ENCODE measurements around the gene DLG5.

DLG5 gene

DNA sequence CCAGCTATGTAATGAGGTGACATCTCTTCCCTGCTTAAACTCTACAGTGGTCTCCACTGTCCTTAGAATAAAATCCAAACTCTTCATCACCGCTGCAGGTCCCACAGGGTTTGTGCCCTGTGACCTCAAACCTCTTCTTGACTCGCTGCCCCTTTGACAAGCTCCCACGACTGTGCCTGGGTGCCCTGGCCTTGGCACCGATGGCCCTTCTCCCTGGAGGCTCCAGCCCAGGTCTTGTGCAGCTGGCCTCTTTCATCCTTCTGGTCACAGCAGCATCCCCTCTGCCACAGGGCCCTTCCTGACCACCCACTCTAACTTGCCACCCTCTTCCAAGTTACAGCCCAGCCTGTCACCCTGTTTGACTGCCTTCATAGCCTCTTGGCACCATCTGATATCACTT, 108.2 kb downstream of the DLG5 start:
- FAIRE-seq = no peak

DNA sequence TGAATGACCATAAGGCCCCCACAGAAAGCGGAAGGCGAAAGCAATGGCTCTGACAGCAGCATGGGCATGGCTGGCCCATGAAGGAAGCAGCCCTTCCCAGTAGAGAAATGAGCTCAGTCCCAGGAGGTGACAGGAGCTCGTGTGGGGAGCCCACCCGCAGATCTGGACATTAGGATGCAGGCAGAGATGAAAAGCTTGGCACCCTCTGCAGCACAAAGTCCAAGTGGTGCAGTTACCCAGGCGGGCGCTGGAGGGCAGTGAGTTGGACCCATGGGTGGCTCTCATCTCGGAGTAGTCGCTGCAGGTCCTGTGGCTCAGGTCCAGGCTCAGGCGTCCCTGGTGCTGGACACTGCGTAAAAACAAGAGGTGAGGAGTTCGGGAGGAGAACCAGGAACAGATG, 109.0 kb downstream of the DLG5 start:
- no peak for FAIRE-seq

DNA sequence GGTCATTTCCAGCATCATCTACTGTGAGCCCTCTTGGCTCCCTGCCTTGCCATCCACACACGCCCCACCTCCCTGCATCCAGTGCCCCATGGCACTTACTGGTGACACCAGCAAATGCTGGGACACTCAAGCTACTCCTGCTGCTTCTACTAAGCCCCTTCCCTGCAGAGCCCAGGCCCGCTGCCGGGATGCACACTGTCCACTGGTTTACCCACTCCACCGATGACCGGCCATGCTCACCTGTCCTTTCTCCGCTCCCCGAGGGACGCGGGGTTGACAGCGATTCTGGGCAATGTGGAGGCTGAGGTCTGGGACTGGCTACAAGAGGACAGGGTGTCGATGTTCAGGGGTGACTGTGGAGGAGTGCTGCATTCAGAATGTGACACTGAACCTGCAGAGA, 110.2 kb downstream of the DLG5 start:
- no peak for FAIRE-seq

DNA sequence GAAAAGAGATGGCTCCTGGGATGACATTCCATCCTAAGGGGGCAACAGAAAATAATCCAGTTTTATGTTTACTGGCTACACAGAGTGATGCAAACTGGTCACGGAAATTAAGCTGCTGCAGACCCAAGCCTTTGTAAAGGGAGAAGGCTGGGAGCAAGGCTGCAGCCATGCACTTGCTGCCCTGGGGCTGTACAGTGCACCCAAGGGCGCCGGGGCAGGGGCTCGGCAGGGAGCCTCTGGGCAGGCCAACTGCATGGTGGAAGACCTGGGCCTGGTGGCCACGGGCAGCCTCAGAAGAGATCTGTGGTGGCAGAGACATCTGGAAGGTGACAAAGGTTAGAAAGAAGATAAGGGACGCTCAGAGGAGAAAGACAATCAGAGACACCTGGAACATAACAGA, 113.8 kb downstream of the DLG5 start:
- no peak for FAIRE-seq

DNA sequence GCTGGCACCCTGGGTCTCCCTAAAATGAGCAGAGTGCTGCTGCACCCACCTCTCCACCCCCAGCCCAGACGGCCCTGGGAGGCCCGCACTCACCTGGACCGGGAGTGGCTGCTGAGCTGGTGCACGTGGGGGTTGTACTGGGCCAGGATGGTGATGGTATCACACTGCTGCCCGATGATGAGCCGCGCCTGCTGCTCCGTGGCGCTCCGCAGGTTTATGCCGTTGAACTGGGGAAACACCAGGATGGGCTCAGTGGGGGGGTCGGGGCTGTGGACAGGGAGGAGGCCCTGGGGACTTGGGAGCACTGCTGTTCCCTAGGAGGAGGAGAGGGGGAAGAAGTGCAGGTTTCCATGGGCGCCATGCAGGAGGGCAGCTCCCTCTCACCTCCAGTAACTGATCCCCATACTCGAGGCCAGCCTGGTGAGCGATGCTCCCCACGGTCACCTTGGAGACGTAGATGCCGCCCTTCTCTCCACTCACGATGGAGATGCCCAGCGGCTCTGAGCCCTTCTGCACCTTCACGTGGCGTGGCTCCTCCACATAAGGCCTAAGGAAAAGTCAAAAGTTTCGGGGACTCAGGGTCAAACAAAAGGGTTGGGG, 114.6 kb downstream of the DLG5 start:
- FAIRE-seq = no peak

DNA sequence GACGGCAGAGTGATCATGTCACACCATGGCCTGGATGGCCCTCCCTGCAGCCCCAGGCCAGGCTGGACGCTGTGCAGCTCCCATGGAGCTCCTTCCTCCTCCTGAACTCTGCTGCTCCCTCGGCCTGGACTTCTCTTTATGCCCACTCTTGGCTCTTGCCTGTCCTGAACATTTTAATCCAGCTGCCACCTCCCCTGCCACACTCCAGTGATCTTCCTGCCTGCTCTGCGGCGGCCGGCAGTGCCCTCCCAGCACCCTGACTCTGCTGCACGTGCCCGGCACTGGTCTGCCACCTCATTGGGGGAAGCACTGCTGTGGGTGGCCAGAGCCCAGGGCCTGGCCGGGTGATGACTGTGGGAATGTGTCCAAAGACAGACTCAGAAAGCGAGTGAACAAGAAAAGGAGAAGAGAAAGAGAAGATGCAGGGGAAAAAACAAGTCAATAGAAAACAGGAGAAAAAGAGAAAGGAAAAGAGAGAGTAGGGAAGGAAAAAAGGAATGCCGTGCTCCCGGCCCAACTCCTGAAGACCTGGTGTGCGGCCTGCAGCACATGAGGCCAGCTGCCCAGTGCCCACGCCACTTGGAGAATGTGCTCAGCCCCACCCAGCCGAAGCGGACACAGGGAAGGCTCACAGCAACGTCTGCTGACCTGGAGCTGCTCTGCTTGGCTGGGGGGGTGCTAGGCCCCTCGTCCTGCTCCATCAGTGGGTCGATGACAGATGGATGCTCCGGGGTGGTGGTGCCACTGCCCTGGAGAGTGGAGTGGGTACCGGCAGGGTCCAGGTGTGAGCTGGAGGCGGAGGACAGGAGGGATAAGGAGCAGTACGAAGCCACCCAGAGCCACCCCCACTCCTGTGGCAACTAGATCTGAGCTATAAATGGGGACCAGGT, 115.9 kb downstream of the DLG5 start:
- FAIRE-seq = no peak

DNA sequence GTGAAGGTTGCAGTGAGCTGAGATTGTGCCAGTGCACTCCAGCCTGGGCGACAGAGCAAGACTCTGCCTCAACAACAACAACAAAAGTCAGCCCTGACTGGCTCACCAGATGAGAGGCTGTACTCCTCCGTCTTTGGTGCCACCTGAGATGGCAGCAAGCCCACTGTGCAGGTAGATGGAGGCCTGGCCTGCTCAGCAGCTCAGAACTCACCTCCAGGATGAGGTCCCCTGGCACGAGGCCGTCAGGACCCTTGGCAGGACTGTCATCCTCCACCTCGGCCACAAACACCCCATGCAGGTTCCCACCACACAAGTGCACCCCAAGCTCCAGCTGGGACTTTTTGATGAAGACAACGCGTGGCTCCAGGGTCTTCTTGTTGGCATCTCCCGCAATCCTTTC, 117.2 kb downstream of the DLG5 start:
- FAIRE-seq = no peak

DNA sequence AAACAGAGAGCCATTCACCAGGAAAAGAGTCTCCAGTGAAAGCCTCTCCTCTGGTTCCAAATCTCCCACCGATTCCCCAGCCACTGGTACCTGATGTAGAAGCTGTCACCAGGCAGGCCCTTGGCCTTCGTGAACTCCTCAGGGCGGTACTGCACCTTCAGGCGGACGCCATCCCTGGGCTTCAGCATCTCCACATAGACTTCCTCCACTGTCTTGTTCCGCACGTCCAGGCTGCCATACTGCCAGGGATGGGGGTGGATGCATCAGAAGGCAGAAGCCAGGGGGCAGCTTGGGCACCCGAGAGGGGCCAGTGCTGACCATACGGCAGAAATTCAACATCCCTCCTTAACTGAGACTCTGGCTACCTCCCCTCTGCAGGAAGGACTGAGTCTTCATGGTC, 118.8 kb downstream of the DLG5 start:
- FAIRE-seq = no peak

DNA sequence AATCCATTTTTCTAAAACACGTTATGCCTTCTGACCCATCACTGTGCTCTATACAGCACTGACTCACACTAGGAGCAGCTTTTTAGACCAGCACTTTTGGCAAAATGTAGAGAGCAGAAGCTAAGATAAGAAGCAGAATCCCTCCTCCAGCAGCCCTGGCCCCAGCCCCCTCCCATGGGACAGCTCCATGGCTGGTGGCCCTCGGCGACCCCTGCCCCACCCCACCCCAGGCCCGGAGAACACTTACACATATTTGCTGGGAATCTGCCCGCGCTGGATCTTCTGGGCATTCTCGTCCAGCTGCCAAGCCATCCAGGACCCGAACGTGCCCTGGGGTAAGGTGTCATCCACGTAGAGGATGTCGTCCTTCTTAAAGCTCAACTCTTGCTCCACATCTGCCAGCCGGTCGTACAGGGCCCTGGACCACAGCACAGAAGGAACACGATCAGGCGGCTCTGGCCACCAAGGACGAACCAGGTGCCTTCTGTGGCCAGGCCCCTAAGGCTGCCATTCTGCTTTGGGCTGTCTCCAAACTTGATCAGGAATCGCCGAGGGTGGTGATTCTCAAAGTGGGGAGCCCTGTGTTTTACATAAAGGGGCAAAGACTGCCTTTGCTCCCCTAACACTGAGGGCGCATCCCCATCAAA, 119.9 kb downstream of the DLG5 start:
- FAIRE-seq = no peak

DNA sequence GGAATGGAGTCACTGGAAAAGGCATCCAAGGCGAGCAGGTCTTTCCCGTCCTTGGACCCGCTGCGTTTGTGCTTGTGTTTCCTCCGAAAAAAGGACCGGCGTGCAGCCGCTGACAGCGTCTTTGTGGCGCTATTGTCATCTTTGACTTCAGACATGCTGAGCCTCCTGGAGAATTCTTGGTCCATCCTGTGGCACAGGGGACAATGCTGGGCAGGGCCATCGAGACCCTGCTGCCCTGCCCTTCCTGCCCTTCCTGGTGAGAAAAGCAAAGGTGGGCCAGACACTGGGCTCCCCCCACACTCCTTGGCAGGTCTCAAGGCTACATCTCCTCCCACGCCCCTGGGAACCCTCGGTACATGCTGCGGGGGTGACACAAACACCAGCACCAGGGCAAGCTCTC, 120.9 kb downstream of the DLG5 start:
- no peak for FAIRE-seq

DNA sequence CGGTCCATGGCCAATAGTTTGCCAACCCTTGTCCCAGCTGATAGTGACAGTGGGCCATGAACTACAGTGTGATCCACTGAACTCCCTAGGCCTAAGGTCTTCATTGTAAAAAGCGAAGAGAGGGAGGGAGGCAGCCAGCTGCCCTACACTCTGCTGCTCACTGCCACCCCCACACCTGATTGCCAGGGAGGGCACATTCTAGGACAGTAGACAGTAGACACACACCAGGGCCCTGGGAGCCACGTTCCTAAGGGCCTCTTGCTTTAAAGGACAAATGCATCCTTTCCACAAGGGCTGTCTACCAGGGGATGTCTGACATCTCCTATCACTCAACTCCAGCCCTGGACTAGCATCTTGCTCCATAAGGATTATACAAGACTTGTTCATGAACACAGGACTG, 122.2 kb downstream of the DLG5 start:
- FAIRE-seq = no peak

DNA sequence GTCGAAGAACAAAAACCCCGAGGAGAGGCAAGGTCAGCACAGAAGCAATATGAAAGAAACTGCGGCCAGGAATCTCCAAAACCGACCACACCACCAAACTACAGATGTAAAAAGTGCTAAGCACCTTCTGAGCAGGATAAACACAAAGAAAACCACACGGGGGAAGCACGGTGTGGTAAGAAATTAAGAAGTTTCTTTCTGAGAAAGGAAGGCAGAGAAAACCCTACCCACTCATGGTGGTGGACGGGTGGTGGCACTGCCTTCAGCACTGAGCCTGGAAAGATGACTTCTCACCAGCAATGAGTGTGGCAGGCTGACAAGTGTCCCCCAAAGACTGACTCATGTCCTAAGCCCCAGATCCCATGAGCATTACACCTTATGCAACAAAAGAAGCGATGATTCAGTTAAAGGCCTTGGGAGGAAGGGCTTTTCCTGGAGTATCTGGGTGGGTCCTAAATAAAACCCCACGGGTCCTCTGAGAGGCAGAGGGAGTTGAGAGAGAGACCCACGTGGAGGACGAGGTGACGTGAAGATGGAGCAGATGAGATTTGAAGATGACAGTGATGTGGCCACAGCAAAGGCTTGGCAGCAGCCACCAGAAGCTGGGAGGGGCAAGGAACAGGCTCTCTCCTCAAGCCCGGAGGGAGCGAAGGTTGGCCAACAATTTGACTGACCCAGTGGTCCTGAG, 124.9 kb downstream of the DLG5 start:
- FAIRE-seq = no peak

DNA sequence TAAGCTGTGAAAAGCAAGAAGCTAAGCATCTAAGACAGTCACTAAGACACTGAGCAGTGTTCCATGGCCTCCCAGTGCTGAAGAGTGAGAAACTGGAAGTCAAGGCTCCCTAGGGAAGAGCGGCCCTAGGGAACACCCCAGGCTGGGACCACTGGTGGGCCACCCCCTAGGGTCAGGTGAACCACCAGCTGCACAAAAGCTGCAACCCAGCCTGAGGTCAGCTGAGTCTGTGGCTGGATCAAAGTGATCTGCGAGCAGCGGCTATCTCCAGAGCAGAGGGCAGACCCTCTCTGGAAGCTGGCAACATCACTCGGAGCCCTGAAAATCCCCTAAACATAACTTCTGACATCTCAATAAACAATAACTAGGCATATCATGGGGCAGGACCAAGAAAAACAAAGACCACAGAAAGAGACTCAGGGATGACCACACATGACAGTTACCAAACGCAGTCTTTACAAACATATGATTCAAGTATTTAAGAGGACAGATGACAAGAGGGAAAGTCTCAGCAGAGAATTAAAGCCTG, 125.8 kb downstream of the DLG5 start:
- FAIRE-seq = no peak

DNA sequence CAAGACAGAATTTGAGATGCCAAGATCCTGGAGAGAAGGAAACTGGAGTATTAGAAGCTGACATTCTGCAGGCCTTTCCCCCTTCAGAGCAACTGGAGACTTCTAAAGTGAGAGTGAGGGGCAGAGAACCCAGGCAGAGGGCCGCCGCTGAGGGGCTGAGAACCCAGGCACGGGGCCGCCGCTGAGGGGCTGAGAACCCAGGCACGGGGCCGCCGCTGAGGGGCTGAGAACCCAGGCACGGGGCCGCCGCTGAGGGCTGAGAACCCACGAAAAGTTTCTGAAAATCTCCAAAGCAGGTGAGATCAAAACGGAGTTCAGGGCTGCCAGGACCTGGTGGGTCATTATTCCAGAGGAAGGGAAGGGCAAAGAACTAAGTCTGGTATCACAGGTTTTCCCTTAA, 126.2 kb downstream of the DLG5 start:
- no peak for FAIRE-seq

DNA sequence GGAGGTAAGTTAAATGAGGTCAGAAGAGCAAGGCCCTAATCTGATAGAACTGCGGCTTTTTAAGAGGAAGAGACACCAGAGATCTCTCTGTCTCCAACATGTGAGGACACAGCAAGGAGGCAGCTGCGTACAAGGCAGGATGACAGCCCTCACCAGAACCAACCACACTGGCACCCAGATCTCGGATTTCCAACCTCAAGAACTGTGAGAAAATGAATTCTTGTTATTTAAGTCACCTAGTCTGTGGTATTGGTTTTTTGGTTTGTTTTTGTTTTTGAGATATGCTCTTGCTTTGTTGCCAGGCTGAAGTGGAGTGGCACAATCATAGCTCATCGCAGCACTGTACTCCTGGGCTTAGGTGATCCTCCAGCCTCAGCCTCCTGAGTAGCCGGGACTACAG, 127.2 kb downstream of the DLG5 start:
- FAIRE-seq = no peak

DNA sequence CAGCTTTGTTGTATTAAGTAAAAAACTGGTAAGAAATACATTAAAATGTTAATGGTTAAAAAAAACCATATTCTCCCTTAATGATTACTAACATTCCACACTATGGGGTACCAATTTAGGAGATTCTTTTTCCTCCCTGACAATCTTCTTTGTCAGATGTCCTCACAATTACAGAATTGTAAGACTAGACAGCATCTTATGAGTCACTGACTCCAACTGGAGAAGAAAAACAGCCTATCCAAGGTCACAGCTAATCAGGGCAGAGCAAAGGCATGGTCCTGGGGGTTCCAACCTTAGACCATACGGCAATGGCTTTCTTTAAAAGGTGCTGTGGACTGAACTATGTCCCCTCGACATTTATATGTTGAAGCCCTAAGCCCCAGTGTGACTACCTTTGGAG, 127.6 kb downstream of the DLG5 start:
- no peak for FAIRE-seq

DNA sequence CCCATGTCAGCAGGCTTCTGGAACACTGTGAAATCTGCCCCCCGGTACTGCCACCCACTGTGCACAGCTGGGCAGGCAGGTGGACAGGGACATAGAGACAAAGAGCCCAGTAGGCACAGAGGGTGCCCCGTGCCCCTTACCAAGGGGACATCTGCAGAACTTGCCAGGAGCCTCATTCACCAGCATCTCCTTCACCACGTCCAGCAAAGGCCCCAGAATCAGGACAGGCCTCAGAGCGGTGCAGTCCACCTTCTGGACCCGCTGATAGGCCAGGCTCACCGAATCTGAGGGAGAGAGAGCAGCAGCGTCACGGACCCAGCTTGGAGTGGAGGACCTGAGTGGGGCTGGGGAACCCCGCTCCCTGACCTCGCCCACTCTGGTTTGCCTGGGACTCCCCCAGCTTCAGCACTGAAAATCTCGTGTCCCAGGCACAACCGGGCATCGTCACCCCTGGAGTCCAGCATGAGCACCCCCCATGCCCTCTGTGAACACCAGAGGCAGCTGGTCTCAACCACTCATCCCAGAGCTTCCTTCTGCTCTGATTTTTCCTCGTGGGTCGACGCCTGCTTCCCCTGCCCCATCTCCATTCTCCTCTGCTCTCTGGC, 130.1 kb downstream of the DLG5 start:
- no peak for FAIRE-seq

DNA sequence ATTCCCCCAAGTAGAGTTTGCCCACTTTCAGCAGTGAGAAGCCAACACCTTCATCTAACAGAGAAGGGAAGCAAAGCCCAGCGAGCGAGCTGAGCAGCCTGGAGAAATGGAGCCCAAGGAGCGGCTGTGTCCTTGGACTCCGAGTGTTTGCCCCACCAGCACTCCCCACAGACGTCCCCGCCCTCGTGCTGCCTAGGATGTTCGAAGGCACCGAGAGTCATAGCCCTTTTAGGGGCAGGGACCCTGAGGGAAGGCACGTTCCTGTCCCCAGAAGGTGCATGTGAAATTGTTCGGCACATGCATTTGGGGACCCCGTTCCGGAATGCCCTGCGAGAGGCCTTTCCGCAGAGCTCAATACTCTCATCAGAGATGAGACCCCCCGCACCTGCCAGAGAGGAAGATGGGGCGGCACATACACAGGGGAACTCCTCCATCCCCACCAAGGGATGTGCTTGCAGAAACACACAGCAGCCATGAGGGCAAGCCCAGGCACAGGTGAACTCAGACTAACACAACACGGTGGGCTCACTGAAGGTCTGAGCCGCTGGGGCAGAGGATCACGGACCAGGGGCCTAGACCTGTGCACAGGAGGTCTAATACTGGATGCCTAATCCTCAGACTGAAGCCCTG, 131.0 kb downstream of the DLG5 start:
- FAIRE-seq = no peak

DNA sequence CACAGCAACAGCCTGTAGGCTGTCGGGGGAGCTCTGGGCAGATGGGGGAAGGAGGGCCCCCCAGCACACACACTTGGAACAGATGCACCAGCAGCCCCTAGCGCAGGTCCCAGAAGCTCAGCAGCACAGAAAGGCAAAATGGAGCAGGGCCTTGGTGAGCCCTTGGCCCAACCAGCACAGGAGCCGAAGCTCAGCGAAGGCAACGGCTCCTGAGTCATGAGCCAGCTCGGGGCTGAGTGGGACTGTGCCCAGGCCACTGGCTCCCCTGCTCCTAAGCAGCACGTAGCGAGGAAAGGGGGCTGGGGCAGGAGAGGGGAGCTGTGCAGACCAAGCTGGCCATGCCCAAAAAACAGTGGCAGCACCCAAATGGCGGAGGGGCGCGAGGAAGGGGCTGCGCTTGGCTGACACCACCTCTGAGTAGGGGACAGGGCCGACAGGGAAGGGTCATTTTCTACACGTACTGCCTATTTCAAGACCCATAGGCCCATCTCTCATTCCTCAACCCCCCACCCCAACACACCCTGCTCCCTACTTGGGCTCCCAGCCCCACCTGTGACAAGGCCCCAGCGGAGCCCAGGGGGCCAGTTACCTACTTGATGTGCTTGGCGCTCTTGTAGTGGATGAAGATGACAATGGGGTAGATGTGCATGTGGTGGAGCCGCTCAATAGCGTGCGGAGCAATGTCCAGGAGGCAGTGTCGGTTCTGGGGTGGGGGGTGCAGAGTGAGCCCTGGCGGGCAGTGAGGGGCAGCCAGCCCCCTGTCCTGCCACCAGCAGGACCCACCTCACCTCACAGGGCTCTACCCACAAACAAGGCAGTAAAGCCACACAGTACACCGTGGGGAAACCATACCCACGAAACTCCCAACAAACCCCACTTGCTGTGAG, 132.1 kb downstream of the DLG5 start:
- FAIRE-seq = no peak

DNA sequence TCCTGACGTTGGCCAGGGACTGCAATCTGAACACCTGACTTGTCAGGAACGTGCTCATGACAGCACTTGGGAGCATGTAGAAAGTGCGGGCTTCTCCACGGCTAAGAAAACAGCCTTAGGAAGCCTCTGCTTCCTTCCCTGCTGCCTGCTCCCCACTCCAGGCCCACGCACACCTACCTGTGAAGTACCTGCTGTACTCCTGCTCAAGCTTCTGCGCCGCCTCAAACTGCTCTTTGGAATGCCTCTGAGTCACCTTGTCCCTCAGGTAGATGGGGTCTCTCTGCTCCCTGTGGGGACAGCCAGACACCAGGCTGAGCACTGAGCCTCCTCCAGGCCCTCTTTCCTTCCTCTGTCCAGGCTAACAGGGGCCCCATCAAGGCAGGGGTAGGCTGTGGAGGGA, 132.7 kb downstream of the DLG5 start:
- FAIRE-seq = no peak

DNA sequence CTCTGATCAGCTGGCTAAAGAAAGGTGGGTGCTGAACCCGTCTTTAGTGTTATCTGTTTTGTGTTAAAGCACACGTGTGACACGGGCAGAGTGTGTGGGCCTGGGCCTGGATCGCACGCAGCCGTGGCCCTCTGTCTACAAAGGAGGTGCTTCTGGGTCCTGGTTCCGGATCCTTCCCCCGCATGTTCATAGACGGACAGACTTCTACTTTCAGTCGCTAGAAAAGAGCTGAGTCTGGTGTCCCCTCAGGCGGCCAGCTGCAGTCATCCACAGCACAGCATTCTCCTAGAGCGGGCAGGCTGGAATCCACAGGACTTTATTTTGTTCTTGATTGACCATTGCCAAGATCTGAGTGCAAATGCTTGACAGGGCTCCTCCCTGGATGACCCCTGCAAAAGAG, 134.4 kb downstream of the DLG5 start:
- FAIRE-seq = no peak

Measured in endometrium (tissue), 2 donors.